CD4-positive, alpha-beta memory T cell (primary cell): ENCODE results near the gene KRT73. TPM values are rescaled to one million over a fixed set of nuclear protein-coding genes. Genes with fewer than 3 reads are reported as not detected.
A peak's percentile ranks its signal among the peaks of the same experiment; 100 is the strongest.

Experiments
- CTCF ChIA-PET: fragments of 350-600 bp; sonication (Branson Sonifier 250); formaldehyde crosslinking; loops from one replicate; lab custom pipeline; 2021; ENCODE audit warnings: inconsistent platforms; ENCODE audit not compliant: partially characterized antibody; lab: Charles Lee
- POLR2A ChIA-PET: fragments of 350-600 bp; sonication (Branson Sonifier 250); formaldehyde crosslinking; loops from one replicate; lab custom pipeline; 2021; ENCODE audit not compliant: partially characterized antibody; lab: Charles Lee
- DNase-seq, 5 donors: peaks; one replicate each; pipeline versions ENCODE4 v3.0.0 to v3.0.0-alpha.2; 2020 to 2022; ENCODE audit warnings: mixed read lengths in 1 of 5
- H3K27ac ChIP-seq: one replicate; pipeline ENCODE4 v1.7.0; 2013; ENCODE audit warnings: low read depth, low read length
- H3K27me3 ChIP-seq: 2 replicates; pipeline ENCODE4 v1.7.0; 2013; ENCODE audit warnings: mild to moderate bottlenecking, low read length, moderate library complexity; ENCODE audit not compliant: insufficient read depth
- H3K36me3 ChIP-seq: 2 replicates; pipeline ENCODE4 v1.7.0; 2013; ENCODE audit warnings: mild to moderate bottlenecking, low read length, moderate library complexity; ENCODE audit not compliant: insufficient read depth
- H3K4me1 ChIP-seq: 2 replicates; pipeline ENCODE4 v1.7.0; 2013; ENCODE audit warnings: mild to moderate bottlenecking, low read length, moderate library complexity; ENCODE audit not compliant: insufficient read depth
- H3K4me3 ChIP-seq, 2 donors: one replicate each; pipeline ENCODE4 v1.7.0; 2013; ENCODE audit warnings: low read length in 2 of 2, mild to moderate bottlenecking in 1 of 2
- H3K9me3 ChIP-seq, 2 donors: one replicate each; pipeline ENCODE4 v1.7.0; 2013; ENCODE audit warnings: low read length in 2 of 2, control low read depth in 1 of 2; ENCODE audit not compliant: control insufficient read depth in 1 of 2
- H3K27ac Mint-ChIP-seq, 7 donors: one replicate each; pipeline ENCODE4 v1.8.0; 2020 to 2021; ENCODE audit warnings: mixed read lengths in 7 of 7, mild to moderate bottlenecking in 6 of 7, inconsistent platforms in 3 of 7, moderate library complexity in 3 of 7
- H3K27me3 Mint-ChIP-seq, 2 donors: one replicate each; pipeline ENCODE4 v1.8.0; 2020 to 2021; ENCODE audit warnings: mixed read lengths in 2 of 2
- H3K36me3 Mint-ChIP-seq, 2 donors: one replicate each; pipeline ENCODE4 v1.8.0; 2020 to 2021; ENCODE audit warnings: mixed read lengths in 2 of 2, inconsistent platforms in 1 of 2, mild to moderate bottlenecking in 1 of 2
- H3K4me1 Mint-ChIP-seq, 4 donors: one replicate each; pipeline ENCODE4 v1.8.0; 2020 to 2021; ENCODE audit warnings: mixed read lengths in 4 of 4, mild to moderate bottlenecking in 1 of 4
- H3K4me3 Mint-ChIP-seq, 8 donors: one replicate each; pipeline ENCODE4 v1.8.0; 2020 to 2021; ENCODE audit warnings: mixed read lengths in 8 of 8, mild to moderate bottlenecking in 7 of 8, moderate library complexity in 6 of 8, inconsistent platforms in 3 of 8
- H3K9me3 Mint-ChIP-seq, 8 donors: one replicate each; pipeline ENCODE4 v1.8.0; 2020 to 2021; ENCODE audit warnings: mixed read lengths in 8 of 8, mild to moderate bottlenecking in 5 of 8, inconsistent platforms in 3 of 8, moderate library complexity in 1 of 8
- intact Hi-C: fragments of 100-400 bp; cut with micrococcal nuclease; formaldehyde crosslinking; loops from one replicate; pipeline ENCODE4 v1.15.1; 2023
- polyA plus RNA-seq, 2 donors: library from polyadenylated mRNA; unstranded; fragments of 300-500 nt; fragmentation: Illumina TruSeq; gene quantifications; one replicate each; pipeline ENCODE4 v1.2.3, GENCODE V29; 2021
- total RNA-seq, 2 experiments: library from RNA; stranded (reverse); gene quantifications; one replicate each; pipeline ENCODE4 v1.2.3, GENCODE V29; 2021

KRT73 gene
- total and polyA plus RNA-seq, 4 experiments from 2014 or later, result 1.2 to 6.0 (median 3.5) TPM

DNA sequence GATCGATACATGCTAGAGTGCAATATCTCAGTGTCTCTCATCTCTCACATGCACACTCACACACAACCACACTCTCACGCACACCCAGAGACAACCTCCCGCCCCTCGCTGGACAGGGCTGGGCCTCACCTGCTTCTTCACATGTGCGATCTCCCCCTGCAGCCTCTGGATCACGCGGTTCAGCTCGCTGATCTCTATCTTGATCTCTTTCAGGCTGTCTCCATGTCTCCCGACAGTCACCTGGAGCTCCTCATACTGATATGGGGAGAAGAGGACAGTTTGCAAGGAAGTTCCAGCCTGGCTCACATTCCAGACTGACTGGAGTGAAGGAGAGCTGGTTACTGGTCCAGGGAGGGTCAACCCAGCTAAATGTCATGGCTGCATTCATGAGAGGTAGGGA, 29.2 kb upstream of the KRT73 start:
- intact Hi-C loops, result loop anchor here (5.0 kb wide), 1 partner anchor 45 kb away; no protein-coding TSS in a partner anchor
- Histone ChIP-seq H3K9me3 (no peaks in the 10 kb centered on the region), H3K27me3 (no peaks in the 10 kb centered on the region), H3K36me3 (no peaks in the 10 kb centered on the region), H3K4me3 (no peak overlapping the region), H3K27ac (no peak overlapping the region), H3K4me1 (peaks cover 62% of the 10 kb centered on the region)
- peaks cover 0 to 4% of the 10 kb centered on the region in 2 donors for H3K27me3 Mint-ChIP-seq
- POLR2A ChIA-PET, result interaction anchor here (1.9 kb wide), 1 partner anchor 62 kb away, joined by 5 read pairs; no protein-coding TSS in a partner anchor
- CTCF ChIA-PET, result interaction anchor here (1.6 to 2.5 kb wide), 2 partner anchors 14 to 37 kb away, joined by 4 to 9 read pairs; no protein-coding TSS in a partner anchor
- H3K4me3 Mint-ChIP-seq, result peak overlapping the region in 1 of 8 donors; percentile 39
- H3K36me3 Mint-ChIP-seq, result peaks cover 4 to 7% of the 10 kb centered on the region in 2 donors
- peak overlapping the region in 5 of 7 donors; percentile 81 to 100 (median 99) for H3K27ac Mint-ChIP-seq
- H3K4me1 Mint-ChIP-seq, result peaks cover 30 to 69% (median 44%) of the 10 kb centered on the region in 4 donors
- H3K9me3 Mint-ChIP-seq, result peaks cover 0 to 5% (median 3%) of the 10 kb centered on the region in 8 donors
- DNase-seq, result no peak

DNA sequence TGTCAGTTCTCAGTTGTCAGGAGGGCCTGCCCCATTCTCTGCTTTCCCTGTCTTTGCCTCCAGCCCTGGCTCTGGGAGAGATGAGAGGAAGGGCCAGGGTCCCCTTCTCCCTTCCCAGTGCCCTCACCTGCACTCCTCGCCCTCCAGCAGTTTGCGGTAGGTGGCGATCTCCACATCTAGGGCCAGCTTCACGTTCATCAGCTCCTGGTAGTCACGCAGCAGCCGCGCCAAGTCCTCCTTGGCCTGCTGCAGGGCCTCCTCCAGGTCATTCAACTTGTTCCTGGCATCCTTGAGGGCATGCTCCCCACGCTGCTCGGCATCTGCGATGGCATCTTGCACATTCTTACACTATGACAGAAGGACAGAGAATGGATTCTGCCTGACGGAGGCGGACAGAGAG, 28.3 kb upstream of the KRT73 start:
- H3K4me1 Mint-ChIP-seq, result peaks cover 30 to 79% (median 46%) of the 10 kb centered on the region in 4 donors
- peaks cover 0 to 5% (median 3%) of the 10 kb centered on the region in 8 donors for H3K9me3 Mint-ChIP-seq
- ChIA-PET CTCF (interaction anchor here (1.4 to 2.5 kb wide), 3 partner anchors 13 to 61 kb away, joined by 4 to 9 read pairs (median 4); no protein-coding TSS in a partner anchor), POLR2A (interaction anchor here (2.0 to 2.2 kb wide), 2 partner anchors 13 to 31 kb away, joined by 8 to 20 read pairs; no protein-coding TSS in a partner anchor)
- peaks cover 0 to 3% of the 10 kb centered on the region in 2 donors for H3K27me3 Mint-ChIP-seq
- DNase-seq, result no peak
- peak overlapping the region in 2 of 8 donors; percentile 54 to 86 for H3K4me3 Mint-ChIP-seq
- H3K27ac Mint-ChIP-seq, result peak overlapping the region; percentile 92 to 100 (median 99)
- peaks cover 4 to 7% of the 10 kb centered on the region in 2 donors for H3K36me3 Mint-ChIP-seq
- H3K4me1 ChIP-seq, result peaks cover 62% of the 10 kb centered on the region
- peak overlapping the region; percentile 19 for H3K27ac ChIP-seq
- intact Hi-C loops, result loop anchor here (5.0 kb wide), 1 partner anchor 46 kb away; no protein-coding TSS in a partner anchor
- H3K9me3 ChIP-seq, result no peaks in the 10 kb centered on the region
- no peaks in the 10 kb centered on the region for H3K27me3 ChIP-seq
- no peak overlapping the region for H3K4me3 ChIP-seq
- no peaks in the 10 kb centered on the region for H3K36me3 ChIP-seq

DNA sequence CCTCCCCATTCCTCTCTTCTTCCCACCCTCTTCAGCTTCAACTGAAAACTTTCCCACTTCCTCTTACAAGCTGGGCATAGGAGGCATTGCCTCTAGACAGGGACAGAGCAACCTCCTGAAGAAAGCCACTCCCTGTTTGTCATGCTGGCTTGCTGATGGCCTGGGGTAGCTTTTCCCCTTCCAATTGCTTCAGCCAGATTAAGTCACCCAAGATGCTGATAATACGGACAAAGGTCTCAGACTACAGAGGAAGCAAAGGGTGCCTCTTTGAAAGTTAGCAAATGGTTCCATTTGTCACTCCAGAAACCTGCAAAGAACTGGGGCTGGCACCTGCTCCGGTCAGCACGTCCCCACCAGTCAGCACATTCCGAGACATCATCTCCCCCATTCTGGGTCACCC, 27.6 kb upstream of the KRT73 start:
- Mint-ChIP-seq H3K27me3 (peaks cover 0 to 3% of the 10 kb centered on the region in 2 donors), H3K9me3 (peaks cover 0 to 5% (median 3%) of the 10 kb centered on the region in 8 donors), H3K4me1 (peaks cover 30 to 86% (median 50%) of the 10 kb centered on the region in 4 donors), H3K27ac (peak overlapping the region; percentile 92 to 100 (median 99)), H3K4me3 (peak overlapping the region in 7 of 8 donors; percentile 4 to 86 (median 75)), H3K36me3 (peaks cover 4 to 7% of the 10 kb centered on the region in 2 donors)
- peaks cover 62% of the 10 kb centered on the region for H3K4me1 ChIP-seq
- no peaks in the 10 kb centered on the region for H3K27me3 ChIP-seq
- no peaks in the 10 kb centered on the region for H3K36me3 ChIP-seq
- no peaks in the 10 kb centered on the region for H3K9me3 ChIP-seq
- H3K4me3 ChIP-seq, result no peak overlapping the region
- CTCF ChIA-PET, result interaction anchor here (0.6 to 1.4 kb wide), 3 partner anchors 38 to 245 kb away, joined by 3 to 5 read pairs (median 4); no protein-coding TSS in a partner anchor
- POLR2A ChIA-PET, result interaction anchor here (0.6 to 2.2 kb wide), 4 partner anchors 13 to 45 kb away, joined by 3 to 20 read pairs (median 10); no protein-coding TSS in a partner anchor
- H3K27ac ChIP-seq, result peak overlapping the region; percentile 19
- intact Hi-C loops, result loop anchor here (1.0 to 5.0 kb wide), 2 partner anchors 36 to 46 kb away; no protein-coding TSS in a partner anchor
- no peak for DNase-seq

DNA sequence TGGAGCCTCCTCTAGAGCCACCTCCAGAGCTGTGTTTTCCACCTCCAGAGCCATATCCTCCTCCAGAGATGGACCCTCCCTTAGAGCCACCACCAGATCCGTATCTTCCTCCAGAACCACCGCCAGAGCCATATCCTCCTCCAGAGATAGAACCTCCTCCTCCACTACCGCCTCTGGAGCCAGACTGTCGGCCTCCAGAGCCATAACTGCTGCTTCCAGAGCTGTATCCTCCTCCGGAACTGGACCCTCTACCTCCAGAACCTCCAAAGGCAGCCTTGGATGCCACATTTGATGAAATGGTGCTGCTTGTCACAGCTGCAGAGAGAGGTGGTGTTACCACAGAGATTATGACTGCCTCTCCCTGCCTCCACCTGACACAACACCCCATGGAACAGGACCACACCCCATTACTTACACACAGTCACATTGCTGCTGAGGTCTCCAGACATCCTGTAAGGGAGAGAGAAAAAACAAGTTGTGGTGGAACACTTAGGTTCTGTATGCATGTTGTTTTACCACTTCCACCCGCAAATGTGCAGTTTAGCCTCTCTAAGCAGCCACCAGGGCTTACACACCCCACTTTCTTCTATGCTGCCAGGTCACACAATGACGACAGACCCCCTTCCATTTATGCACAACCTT, 26.9 kb upstream of the KRT73 start:
- intact Hi-C loops, result loop anchor here (1.0 to 5.0 kb wide), 2 partner anchors 35 to 47 kb away; no protein-coding TSS in a partner anchor
- peaks cover 62% of the 10 kb centered on the region for H3K4me1 ChIP-seq
- peak; percentile 74 to 90 (median 84) for DNase-seq
- Mint-ChIP-seq H3K27ac (peak overlapping the region; percentile 92 to 100 (median 99)), H3K9me3 (peaks cover 0 to 5% (median 3%) of the 10 kb centered on the region in 8 donors), H3K36me3 (peaks cover 4 to 7% of the 10 kb centered on the region in 2 donors), H3K27me3 (peaks cover 0 to 4% of the 10 kb centered on the region in 2 donors), H3K4me1 (peaks cover 30 to 85% (median 50%) of the 10 kb centered on the region in 4 donors), H3K4me3 (peak overlapping the region in 7 of 8 donors; percentile 24 to 86 (median 77))
- no peak overlapping the region for H3K4me3 ChIP-seq
- CTCF ChIA-PET, result interaction anchor here (0.9 to 2.3 kb wide), 6 partner anchors 37 to 225 kb away, joined by 3 to 6 read pairs (median 3); no protein-coding TSS in a partner anchor
- POLR2A ChIA-PET, result interaction anchor here (0.9 to 2.2 kb wide), 8 partner anchors 12 to 59 kb away, joined by 3 to 20 read pairs (median 6); no protein-coding TSS in a partner anchor
- H3K36me3 ChIP-seq, result no peaks in the 10 kb centered on the region
- H3K27me3 ChIP-seq, result no peaks in the 10 kb centered on the region
- no peaks in the 10 kb centered on the region for H3K9me3 ChIP-seq
- H3K27ac ChIP-seq, result peak overlapping the region; percentile 11

DNA sequence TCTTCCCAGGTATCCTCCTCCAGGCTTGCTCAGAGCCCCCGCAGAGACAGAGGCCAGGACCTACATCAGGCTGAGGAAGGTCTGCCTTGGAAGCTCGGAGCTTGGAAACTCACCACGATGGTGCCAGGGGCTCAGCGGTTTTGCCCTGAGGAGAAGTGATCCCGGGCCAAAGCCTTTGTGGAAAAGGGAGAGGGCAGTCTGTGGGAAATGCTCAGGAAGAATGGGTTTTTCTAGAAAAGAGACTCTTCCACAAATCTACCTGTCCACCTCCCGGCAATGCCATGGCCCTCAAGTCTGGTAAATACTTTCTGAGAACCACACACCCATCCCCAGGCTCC, 25.7 kb upstream of the KRT73 start:
- POLR2A ChIA-PET, result interaction anchor here (0.9 kb wide), 1 partner anchor 34 kb away, joined by 6 read pairs; no protein-coding TSS in a partner anchor
- H3K4me1 ChIP-seq, result peaks cover 59% of the 10 kb centered on the region
- no peak for DNase-seq
- H3K27me3 Mint-ChIP-seq, result peaks cover 0 to 9% of the 10 kb centered on the region in 2 donors
- peaks cover 0 to 5% (median 3%) of the 10 kb centered on the region in 8 donors for H3K9me3 Mint-ChIP-seq
- H3K36me3 Mint-ChIP-seq, result peaks cover 4 to 7% of the 10 kb centered on the region in 2 donors
- no peaks in the 10 kb centered on the region for H3K36me3 ChIP-seq
- CTCF ChIA-PET, result interaction anchor here (1.4 to 2.3 kb wide), 2 partner anchors 11 to 227 kb away, joined by 3 to 6 read pairs; no protein-coding TSS in a partner anchor
- H3K27me3 ChIP-seq, result no peaks in the 10 kb centered on the region
- intact Hi-C loops, result no loop called here
- no peak overlapping the region for H3K4me3 Mint-ChIP-seq
- H3K27ac Mint-ChIP-seq, result peak overlapping the region; percentile 92 to 100 (median 99)
- H3K4me1 Mint-ChIP-seq, result peaks cover 27 to 74% (median 46%) of the 10 kb centered on the region in 4 donors
- H3K9me3 ChIP-seq, result no peaks in the 10 kb centered on the region
- no peak overlapping the region for H3K27ac ChIP-seq
- no peak overlapping the region for H3K4me3 ChIP-seq

DNA sequence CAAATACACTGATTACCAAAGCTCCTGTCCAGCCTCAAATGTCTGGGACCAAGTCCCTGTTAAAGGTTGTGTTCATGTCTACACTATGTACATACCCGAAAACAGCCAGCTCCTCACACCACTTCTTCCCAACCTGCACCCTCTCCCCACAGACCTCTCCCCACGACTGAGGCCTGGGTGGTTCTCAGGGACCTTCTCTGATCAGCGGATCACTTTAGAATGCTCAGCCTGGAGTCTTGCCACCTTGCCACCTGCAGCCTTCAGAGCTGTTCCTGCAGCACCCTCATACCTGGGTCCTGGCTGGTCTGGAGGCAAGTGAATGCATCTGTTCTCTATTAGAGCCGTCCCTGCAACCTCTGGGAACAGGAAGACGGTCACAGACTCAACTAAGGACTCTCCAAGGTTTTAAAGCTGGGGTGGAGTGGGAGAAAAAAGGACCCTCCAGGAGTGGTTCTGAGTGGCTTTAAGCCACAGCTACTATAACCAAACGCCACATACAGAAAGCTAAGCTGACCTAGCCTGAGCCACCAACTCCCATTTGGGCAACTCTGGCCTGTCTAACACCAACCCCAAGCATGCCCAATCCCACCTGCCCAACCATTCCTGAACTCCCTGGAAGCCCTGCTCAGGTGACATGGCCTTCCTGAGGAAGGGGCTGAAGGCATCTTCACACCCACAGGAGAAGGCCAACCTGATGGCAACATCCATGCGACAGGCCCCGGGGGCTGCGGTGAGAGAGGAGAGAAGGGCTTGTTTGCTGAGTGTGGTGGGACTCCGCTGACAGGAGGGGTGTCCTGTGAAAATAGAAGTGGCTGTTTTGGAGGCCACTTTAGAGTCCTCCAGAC, 25.1 kb upstream of the KRT73 start:
- no peak for DNase-seq
- Mint-ChIP-seq H3K27ac (peak overlapping the region; percentile 58 to 100 (median 77)), H3K9me3 (peaks cover 0 to 5% (median 3%) of the 10 kb centered on the region in 8 donors), H3K27me3 (peaks cover 0 to 9% of the 10 kb centered on the region in 2 donors), H3K4me3 (peak overlapping the region in 2 of 8 donors; percentile 11 to 18), H3K4me1 (peaks cover 25 to 71% (median 44%) of the 10 kb centered on the region in 4 donors), H3K36me3 (peaks cover 4 to 7% of the 10 kb centered on the region in 2 donors)
- Histone ChIP-seq H3K4me3 (no peak overlapping the region), H3K9me3 (no peaks in the 10 kb centered on the region), H3K27me3 (no peaks in the 10 kb centered on the region), H3K36me3 (no peaks in the 10 kb centered on the region), H3K4me1 (peaks cover 53% of the 10 kb centered on the region), H3K27ac (no peak overlapping the region)
- intact Hi-C loops, result no loop called here
- CTCF ChIA-PET, result interaction anchor here (1.4 to 2.3 kb wide), 3 partner anchors 10 to 227 kb away, joined by 3 to 6 read pairs (median 3); no protein-coding TSS in a partner anchor
- POLR2A ChIA-PET, result interaction anchor here (0.7 to 1.6 kb wide), 5 partner anchors 10 to 37 kb away, joined by 3 to 8 read pairs (median 4); no protein-coding TSS in a partner anchor
